ENCODE results near the gene E2F1.

- TF ChIP-seq CTCF (IDR thresholded peaks at IDR 0.05; ENCODE audit: insufficient read depth, low read length) (no peak), POLR2AphosphoS5 (IDR thresholded peaks at IDR 0.05; ENCODE audit: low read depth) (no peak), GABPA (IDR thresholded peaks at IDR 0.05; ENCODE audit: low read depth) (no peak), SPI1 (IDR thresholded peaks at IDR 0.05; ENCODE audit: borderline replicate concordance, low read depth) (no peak)
- TF ChIP-seq, protein P1, sequence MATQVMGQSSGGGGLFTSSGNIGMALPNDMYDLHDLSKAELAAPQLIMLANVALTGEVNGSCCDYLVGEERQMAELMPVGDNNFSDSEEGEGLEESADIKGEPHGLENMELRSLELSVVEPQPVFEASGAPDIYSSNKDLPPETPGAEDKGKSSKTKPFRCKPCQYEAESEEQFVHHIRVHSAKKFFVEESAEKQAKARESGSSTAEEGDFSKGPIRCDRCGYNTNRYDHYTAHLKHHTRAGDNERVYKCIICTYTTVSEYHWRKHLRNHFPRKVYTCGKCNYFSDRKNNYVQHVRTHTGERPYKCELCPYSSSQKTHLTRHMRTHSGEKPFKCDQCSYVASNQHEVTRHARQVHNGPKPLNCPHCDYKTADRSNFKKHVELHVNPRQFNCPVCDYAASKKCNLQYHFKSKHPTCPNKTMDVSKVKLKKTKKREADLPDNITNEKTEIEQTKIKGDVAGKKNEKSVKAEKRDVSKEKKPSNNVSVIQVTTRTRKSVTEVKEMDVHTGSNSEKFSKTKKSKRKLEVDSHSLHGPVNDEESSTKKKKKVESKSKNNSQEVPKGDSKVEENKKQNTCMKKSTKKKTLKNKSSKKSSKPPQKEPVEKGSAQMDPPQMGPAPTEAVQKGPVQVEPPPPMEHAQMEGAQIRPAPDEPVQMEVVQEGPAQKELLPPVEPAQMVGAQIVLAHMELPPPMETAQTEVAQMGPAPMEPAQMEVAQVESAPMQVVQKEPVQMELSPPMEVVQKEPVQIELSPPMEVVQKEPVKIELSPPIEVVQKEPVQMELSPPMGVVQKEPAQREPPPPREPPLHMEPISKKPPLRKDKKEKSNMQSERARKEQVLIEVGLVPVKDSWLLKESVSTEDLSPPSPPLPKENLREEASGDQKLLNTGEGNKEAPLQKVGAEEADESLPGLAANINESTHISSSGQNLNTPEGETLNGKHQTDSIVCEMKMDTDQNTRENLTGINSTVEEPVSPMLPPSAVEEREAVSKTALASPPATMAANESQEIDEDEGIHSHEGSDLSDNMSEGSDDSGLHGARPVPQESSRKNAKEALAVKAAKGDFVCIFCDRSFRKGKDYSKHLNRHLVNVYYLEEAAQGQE (IDR thresholded peaks at IDR 0.05; ENCODE audit: insufficient replicate concordance, low read depth): no peak
Measured at GRCh38 chr20:33728463-33728862, 42.3 kb upstream of the E2F1 start.

Measured in HL-60 (cell line).